SK-N-MC (cell line): ENCODE data around the gene MTERF2.

Experiments used
- EZH2 ChIP-seq: fragments of 200-600 bp; sonication (generic); IDR thresholded peaks from one replicate; pipeline ENCODE4 v1.6.1; 2017; ENCODE audit warnings: antibody characterized with exemption
- POLR2AphosphoS5 ChIP-seq: IDR thresholded peaks from 2 replicates; pipeline ENCODE4 v1.6.1; 2012; ENCODE audit warnings: mild to moderate bottlenecking, low read depth, low read length, borderline replicate concordance

DNA sequence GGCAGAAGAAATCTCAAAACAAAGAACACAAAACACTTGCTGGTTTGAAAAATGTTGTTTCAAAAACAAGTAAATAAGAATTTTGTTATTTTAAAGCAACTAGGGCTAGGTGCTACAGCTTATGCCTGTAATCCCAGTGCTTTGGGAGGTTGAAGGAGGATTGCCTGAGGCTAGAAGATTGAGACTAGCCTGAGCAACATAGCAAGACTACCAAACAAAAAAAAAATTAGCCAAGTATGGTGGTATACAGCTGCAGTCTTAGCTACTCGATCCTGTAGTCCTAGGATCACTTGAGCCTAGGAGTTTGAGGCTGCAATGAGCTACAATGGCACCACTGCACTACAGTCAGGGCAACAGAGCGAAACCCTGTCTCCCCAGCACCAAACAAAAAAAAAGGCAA is 32.6 kb upstream of the MTERF2 start:
- no peak for TF ChIP-seq POLR2AphosphoS5
- no peak for TF ChIP-seq EZH2
